ENCODE results near the gene ZBTB40. TPM values are rescaled to one million over a fixed set of nuclear protein-coding genes. Genes with fewer than 3 reads are reported as not detected.

The ZBTB40 gene
- total and polyA plus RNA-seq, 2 of the 13 experiments (the other 11 are each of a cell fraction or from before 2014, with no cell fraction given), result 8.8 to 16.5 TPM

- TF ChIP-seq HMGXB3 (CRISPR knock-in tag; IDR thresholded peaks at IDR 0.05; ENCODE audit: borderline replicate concordance) (0 out of 2 replicates have a peak, but pooled peaks have one; percentile 31), MAX (IDR thresholded peaks at IDR 0.05) (no peak), ARID4A (CRISPR knock-in tag; IDR thresholded peaks at IDR 0.05; ENCODE audit: borderline replicate concordance) (peak; percentile 37; the same call in 1 of the 2 replicates), RBM39 (IDR thresholded peaks at IDR 0.05; ENCODE audit: low read depth, low read length, poor library complexity, severe bottlenecking) (no peak), CREB1 (IDR thresholded peaks at IDR 0.05) (no peak), CREB1 (CRISPR knock-in tag; IDR thresholded peaks at IDR 0.05) (peak; percentile 70), SUZ12 (IDR thresholded peaks at IDR 0.05; ENCODE audit: low read depth, low read length) (peak; percentile 77), ZNF143 (CRISPR knock-in tag; IDR thresholded peaks at IDR 0.05) (peak; percentile 93), GRHL1 (CRISPR knock-in tag; conservative IDR thresholded peaks at IDR 0.05) (no peak), SAP130 (CRISPR knock-in tag; IDR thresholded peaks at IDR 0.05; ENCODE audit: low read depth) (peak; percentile 71), NFYB (CRISPR knock-in tag; IDR thresholded peaks at IDR 0.05) (peak; percentile 92), ELF3 (CRISPR knock-in tag; IDR thresholded peaks at IDR 0.05) (peak; percentile 38; the same call in 1 of the 2 replicates), THAP11 (CRISPR knock-in tag; IDR thresholded peaks at IDR 0.05) (peak; percentile 100), THYN1 (CRISPR knock-in tag; IDR thresholded peaks at IDR 0.05; ENCODE audit: borderline replicate concordance, low read depth) (no peak), GABPA (IDR thresholded peaks at IDR 0.05; ENCODE audit: low read depth, low read length) (no peak), GABPA (CRISPR knock-in tag; IDR thresholded peaks at IDR 0.05; ENCODE audit: low read depth) (peak; percentile 51), SIN3A (IDR thresholded peaks at IDR 0.05; ENCODE audit: borderline replicate concordance, low read depth, low read length) (peak; percentile 37; the same call in 1 of the 2 replicates), RAD51 (IDR thresholded peaks at IDR 0.05; ENCODE audit: borderline replicate concordance) (peak; percentile 45; the same call in 1 of the 2 replicates), FOSL1 (CRISPR knock-in tag; IDR thresholded peaks at IDR 0.05; ENCODE audit: borderline replicate concordance) (no peak), ZNF207 (IDR thresholded peaks at IDR 0.05; ENCODE audit: borderline replicate concordance) (no peak)
Measured at GRCh38 chr1:22428672-22429071, 23.0 kb upstream of the ZBTB40 start (continued).

Data from HepG2 (cell line).